ENCODE data around the gene RASGRP1.

DNA sequence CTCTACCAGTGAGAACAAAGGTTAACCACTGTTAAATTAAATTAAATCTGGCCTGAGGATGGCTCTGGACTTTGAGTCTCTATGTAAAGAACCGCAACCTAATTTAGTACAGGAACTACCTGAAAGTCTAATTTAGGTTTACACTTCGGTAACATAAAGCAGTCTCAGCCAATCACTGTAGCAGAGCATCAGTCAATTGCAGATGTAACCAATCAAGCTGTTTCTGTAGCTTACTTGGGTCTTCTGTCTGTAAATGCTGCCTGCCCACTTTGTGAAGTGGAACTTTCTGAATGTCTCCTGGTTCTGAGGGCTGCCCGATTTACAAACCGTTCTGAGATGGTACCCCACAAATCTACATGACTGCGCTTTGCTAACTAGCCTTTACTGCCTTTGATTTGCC is 39.1 kb upstream of the RASGRP1 start:
- TF ChIP-seq, protein P1, sequence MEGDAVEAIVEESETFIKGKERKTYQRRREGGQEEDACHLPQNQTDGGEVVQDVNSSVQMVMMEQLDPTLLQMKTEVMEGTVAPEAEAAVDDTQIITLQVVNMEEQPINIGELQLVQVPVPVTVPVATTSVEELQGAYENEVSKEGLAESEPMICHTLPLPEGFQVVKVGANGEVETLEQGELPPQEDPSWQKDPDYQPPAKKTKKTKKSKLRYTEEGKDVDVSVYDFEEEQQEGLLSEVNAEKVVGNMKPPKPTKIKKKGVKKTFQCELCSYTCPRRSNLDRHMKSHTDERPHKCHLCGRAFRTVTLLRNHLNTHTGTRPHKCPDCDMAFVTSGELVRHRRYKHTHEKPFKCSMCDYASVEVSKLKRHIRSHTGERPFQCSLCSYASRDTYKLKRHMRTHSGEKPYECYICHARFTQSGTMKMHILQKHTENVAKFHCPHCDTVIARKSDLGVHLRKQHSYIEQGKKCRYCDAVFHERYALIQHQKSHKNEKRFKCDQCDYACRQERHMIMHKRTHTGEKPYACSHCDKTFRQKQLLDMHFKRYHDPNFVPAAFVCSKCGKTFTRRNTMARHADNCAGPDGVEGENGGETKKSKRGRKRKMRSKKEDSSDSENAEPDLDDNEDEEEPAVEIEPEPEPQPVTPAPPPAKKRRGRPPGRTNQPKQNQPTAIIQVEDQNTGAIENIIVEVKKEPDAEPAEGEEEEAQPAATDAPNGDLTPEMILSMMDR (IDR thresholded peaks at IDR 0.05), result no peak
- TF ChIP-seq POLR2A (IDR thresholded peaks at IDR 0.05), result no peak
